H1 (cell line): ENCODE data around the gene ZGRF1. TPM values are rescaled to one million over a fixed set of nuclear protein-coding genes. Genes with fewer than 3 reads are reported as not detected.

Experiments
- ATF2 ChIP-seq: IDR thresholded peaks from 2 replicates; pipeline ENCODE4 v1.6.1; 2012; ENCODE audit warnings: low read length, inconsistent platforms
- EZH2 ChIP-seq: fragments of 200-600 bp; sonication (generic); IDR thresholded peaks from 2 replicates; pipeline ENCODE4 v1.7.1; 2012; ENCODE audit warnings: low read depth, mild to moderate bottlenecking, moderate library complexity, low read length, inconsistent platforms; ENCODE audit not compliant: severe bottlenecking
- polyA plus RNA-seq, 7 experiments: library from polyadenylated mRNA; depleted of rRNA in 3 of 7; stranded (reverse) in 5 of 7; unstranded in 2 of 7; fragments of >200 nt in 5 of 7; fragments of 200-250 nt in 2 of 7; gene quantifications; 1 replicate in 5 of 7; 2 replicates in 1 of 7; 4 replicates in 1 of 7; pipeline versions ENCODE4 v1.2.1 to v1.2.3, GENCODE V29; 2011 to 2013; ENCODE audit warnings: missing spikeins in 2 of 7, mixed read lengths in 2 of 7
- total RNA-seq: library from RNA; stranded (reverse); fragmentation: NEBNext Ultra II Directional; extraction: Animal tissue kit (Norgen Biotek cat#: 25700); gene quantifications from 2 replicates; pipeline ENCODE4 v1.2.1, GENCODE V29; 2021

ZGRF1 gene
- total and polyA plus RNA-seq, 2 of the 8 experiments (the other 6 are each of a cell fraction or from before 2014, with no cell fraction given), result 12.0 to 44.6 TPM

GRCh38 chr4:112508356-112508755, 128.4 kb downstream of the ZGRF1 start (continued):
- no peak for TF ChIP-seq EZH2
- no peak for TF ChIP-seq ATF2
